ENCODE data around the gene ANG.

The ANG gene

GRCh38 chr14:20675669-20676068 is 12.9 kb upstream of the ANG start:
- DNase-seq (ENCODE audit: low read depth in 2 of 2): no peak

GRCh38 chr14:20676072-20676471 is 12.5 kb upstream of the ANG start:
- no peak for DNase-seq (ENCODE audit: low read depth in 2 of 2)

GRCh38 chr14:20679907-20680306 is 8.7 kb upstream of the ANG start:
- no peak for DNase-seq (ENCODE audit: low read depth in 2 of 2)

- DNase-seq (ENCODE audit: low read depth in 2 of 2): no peak
Measured at GRCh38 chr14:20680363-20680762, 8.2 kb upstream of the ANG start.

DNA sequence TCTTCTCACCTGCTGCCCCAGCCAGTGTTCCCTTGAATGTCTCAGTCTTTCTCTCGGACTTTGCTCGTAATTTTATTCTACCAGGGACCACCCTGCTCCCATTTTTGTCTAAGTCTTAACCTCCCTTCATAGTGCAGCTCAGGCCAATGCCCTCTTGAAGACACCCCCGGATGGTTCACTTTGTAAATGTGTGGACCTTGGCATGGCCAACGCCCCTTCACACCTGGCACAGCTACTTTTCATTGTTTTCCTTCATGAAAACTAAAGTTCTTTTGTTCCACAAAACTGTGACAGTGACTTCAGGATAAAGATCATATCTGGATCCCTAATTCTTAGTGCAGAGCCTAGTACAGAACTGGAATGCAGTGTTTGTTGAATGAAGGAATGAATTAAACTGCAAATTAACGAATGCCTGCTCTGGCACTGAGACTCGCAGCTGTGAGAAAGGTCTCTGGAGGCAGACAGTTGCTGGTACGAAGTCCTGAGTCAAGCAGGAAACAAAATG is 7.7 kb upstream of the ANG start:
- DNase-seq (ENCODE audit: low read depth in 2 of 2): no peak

- DNase-seq (ENCODE audit: low read depth in 2 of 2): peak; percentile 77 to 87
Measured at GRCh38 chr14:20681348-20682126, 7.0 kb upstream of the ANG start.

GRCh38 chr14:20682127-20682434 is 6.5 kb upstream of the ANG start:
- no peak for DNase-seq (ENCODE audit: low read depth in 2 of 2)

DNA sequence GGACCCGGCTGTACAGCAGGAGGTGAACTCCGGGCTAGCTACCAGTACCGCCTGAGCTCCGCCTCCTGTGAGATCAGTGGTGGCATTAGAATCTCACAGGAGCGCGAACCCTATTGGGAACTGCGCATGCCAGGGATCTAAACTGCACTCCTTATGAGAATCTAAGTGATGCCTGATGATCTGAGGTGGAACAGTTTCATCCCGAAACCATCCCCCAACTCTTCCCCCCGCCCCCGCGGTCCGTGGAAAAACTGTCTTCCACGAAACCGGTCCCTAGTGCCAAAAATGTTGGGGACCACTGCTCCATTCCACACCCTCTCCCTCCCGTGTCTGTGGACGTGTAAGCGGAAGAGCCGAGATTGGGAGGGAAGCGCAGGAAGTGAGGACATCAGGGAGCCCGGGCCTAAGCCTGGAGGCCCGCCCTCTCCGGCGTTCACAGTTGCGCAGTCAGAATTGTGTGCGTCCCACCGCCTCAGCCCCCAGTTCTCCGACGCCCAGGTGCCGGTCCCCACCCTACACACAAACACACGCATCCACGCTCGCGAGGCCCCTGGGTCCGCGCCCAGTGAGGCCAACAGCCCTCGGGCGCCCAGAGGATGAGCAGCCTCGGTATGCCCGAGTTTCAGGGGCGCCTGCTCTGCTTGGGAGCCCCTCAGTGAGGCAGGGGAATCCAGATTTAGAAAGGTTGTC is 6.0 kb upstream of the ANG start:
- peak; percentile 58 to 75 for DNase-seq (ENCODE audit: low read depth in 2 of 2)

- DNase-seq (ENCODE audit: low read depth in 2 of 2): peak; percentile 79 to 80
Measured at GRCh38 chr14:20683125-20683890, 5.3 kb upstream of the ANG start.

DNA sequence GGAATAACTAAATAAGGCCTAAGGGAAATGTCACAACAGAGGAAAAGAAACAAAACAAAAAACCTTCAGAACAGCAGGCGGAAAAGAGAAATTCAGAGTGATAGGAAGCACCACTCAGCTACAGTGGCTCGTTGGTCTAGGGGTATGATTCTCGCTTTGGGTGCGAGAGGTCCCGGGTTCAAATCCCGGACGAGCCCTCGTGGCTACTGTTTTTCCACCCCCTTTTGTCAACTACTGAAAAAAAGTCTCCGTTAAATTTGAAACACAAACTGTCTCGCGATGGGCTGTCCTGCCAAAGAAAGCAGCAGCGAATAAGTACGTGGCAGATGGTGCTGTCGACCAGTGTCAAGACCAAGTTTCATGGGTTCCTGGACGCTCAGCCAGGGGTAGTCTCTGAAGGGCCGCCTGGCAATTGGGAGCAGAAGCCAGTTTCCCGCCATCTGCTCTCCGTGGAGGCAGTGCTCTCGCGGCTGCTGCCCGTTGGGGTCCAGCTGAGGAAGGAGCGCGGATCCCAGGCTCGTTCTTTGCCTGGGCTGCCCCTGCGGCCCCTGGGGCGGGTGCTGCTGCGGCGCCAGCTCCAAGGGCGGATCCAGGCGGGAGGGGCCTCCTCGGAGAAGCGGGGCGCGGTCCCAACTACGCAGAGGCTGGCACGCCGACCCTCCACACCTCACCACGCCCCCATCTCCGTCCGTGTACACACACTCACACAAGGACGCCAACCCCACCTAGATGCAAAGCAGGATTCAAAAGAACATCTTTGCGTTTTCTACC is 4.5 kb upstream of the ANG start, which contains the start of gene RNASE4:
Gene RNASE4 (plus strand): TSS at position 670 of the 771 bp plus-strand sequence. CDS start 14,812 bp downstream, outside the sequence.
- peak; percentile 65 to 79 for DNase-seq (ENCODE audit: low read depth in 2 of 2)

DNA sequence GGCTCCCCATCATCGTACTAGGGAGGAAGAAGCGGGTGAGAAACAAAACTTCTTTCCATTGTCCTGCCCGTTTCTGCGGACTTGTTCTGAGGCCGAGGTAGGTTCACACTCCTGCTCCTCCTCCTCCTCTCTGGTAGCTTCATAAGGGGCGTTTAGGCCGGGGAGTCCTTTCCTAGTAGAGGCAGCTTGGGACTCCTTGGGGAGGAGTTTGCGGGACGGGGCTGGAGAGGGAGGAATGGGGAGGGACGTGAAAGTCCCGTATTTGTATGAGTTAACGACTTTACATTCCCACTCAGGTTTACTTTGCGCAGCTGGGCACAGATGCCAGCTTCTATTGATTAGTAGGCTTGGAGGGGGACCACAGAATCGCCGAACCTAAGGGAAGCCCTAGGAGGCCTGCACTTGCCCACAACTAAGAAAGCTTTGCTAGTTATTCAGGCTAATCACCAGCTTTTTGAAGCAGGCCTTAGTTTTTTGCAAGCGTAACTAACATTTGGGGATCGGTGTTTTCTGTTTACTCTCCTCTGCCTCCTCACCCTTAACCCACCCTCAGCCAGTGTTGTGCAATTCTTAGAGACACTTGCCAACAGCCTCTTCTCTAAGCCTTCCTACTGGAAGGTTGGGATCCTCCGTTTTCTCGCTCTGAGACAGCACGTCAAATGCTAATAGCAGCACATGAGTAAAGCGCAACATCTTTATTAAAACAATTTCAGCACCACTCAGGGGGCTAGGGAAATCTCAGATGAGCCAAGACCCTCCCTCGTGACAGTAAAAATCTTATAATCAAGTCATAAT is 3.7 kb upstream of the ANG start:
- DNase-seq (ENCODE audit: low read depth in 2 of 2): no peak

- no peak for DNase-seq (ENCODE audit: low read depth in 2 of 2)
Measured at GRCh38 chr14:20686386-20687143, 2.0 kb upstream of the ANG start.

- no peak for DNase-seq (ENCODE audit: low read depth in 2 of 2)
Measured at GRCh38 chr14:20687362-20688166, 1.0 kb upstream of the ANG start.

DNA sequence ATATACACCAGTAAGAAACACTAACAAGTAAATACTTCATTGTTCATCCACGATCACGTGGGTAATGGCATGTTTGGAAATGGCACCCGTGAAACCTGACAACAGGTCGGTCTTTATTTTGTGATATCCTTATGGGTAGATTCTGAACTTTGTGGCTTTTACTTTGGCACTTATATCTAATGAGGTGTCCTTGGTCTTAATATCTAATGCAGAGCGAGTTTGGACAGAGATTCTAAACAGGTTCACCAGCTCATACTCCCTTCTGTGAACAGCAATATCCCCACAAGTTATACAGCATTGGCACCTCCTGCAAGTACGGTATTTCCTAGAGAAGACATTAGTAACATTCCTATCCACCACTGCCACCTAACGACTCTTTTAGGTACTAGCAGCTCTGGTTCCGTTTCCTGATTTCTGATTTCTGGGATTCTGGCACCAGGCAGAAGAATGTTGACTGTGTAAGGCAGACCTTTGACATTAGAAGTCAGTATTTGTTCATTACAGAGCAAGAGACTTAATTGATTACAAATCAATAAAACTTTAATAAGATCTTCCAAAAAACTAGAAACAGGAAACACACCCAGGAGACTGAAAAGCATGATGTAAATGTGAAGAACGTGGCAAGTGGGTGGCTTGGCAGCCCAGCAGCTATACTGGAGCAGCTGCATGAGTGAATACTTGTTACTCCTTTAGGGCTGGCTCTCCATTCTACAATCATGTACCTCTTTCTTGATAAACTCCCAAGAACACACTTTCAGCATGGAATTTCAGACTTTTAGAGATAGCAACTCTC is 2.5 kb downstream of the ANG start:
- DNase-seq (ENCODE audit: low read depth in 2 of 2): no peak

DNA sequence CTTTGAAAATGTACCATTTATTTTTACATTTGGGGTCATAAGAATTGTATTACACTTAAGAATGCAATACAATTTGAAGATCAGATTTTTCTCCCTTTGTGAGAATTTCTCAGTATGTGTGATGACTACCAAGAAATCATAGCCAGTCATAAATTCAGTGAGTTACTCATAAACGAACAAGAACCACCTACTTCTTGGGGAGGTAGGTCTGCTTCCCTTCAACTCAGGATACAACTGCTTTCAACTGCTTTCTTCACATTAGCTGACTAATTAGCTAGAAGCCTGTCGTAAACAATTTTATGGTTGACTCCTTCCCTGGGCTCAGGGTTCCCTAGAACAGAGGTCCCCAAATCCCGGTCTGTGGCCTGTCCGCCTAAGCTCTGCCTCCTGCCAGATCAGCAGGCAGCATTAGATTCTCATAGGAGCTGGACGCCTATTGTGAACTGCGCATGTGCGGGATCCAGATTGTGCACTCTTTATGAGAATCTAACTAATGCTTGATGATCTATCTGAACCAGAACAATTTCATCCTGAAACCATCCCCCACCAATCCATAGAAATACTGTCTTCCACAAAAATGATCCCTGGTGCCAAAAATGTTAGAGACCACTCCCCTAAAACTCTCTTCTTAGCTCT is 3.7 kb downstream of the ANG start:
- no peak for DNase-seq (ENCODE audit: low read depth in 2 of 2)

GRCh38 chr14:20696764-20697163 is 8.2 kb downstream of the ANG start:
- no peak for DNase-seq (ENCODE audit: low read depth in 2 of 2)

GRCh38 chr14:20697273-20698017 is 8.9 kb downstream of the ANG start:
- DNase-seq (ENCODE audit: low read depth in 2 of 2): peak; percentile 40 to 42
